Mesothelial cell of epicardium (in vitro differentiated cells): Measurements from ENCODE around the gene SEL1L2. TPM values are rescaled to one million over a fixed set of nuclear protein-coding genes. Genes with fewer than 3 reads are reported as not detected.

Source experiments
- DNase-seq, 2 experiments: peaks; one replicate each; pipeline ENCODE4 v3.0.0; 2021; ENCODE audit warnings: low spot score in 2 of 2; ENCODE audit not compliant: unreplicated experiment in 2 of 2
- H3K27ac Mint-ChIP-seq: 2 replicates; pipeline ENCODE4 v1.8.0; 2021; ENCODE audit warnings: mixed read lengths
- H3K27me3 Mint-ChIP-seq: 2 replicates; pipeline ENCODE4 v1.8.0; 2021; ENCODE audit warnings: low read depth, mixed read lengths
- H3K36me3 Mint-ChIP-seq: 2 replicates; pipeline ENCODE4 v1.8.0; 2021; ENCODE audit warnings: mixed read lengths
- H3K4me1 Mint-ChIP-seq: 2 replicates; pipeline ENCODE4 v1.8.0; 2021; ENCODE audit warnings: mixed read lengths
- H3K4me3 Mint-ChIP-seq: 2 replicates; pipeline ENCODE4 v1.8.0; 2021; ENCODE audit warnings: mild to moderate bottlenecking, moderate library complexity, mixed read lengths
- H3K9me3 Mint-ChIP-seq: 2 replicates; pipeline ENCODE4 v1.8.0; 2021; ENCODE audit warnings: mixed read lengths
- total RNA-seq: library from RNA; stranded (reverse); gene quantifications from 3 replicates; pipeline ENCODE4 v1.2.1, GENCODE V29; 2021
- TF ChIP-seq, protein P1 (sequence below): fragments of 200-600 bp; sonication (generic); IDR thresholded peaks from one replicate; pipeline ENCODE4 v1.5.0; 2021; ENCODE audit warnings: antibody characterized with exemption; ENCODE audit not compliant: unreplicated experiment

Gene SEL1L2
- total RNA-seq, 1 donor from 2014 or later: not detected

DNA sequence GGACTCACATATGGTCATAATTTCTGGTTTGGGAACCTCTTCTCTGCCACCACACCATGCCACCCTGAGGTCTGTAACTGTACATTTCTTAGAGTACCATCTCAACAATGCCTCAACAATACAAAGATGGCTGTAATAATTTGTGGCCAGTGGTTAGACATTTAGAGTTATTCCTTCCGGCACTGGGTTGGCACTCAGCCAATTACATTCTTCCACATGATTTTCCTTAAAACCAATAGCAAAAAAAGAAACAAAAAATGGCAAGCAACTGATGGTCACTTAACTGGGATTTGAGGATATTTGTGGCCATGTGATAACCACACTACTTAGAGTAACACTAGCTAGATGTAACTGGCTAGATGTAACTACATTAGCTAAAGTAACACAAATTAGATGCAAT, 79.9 kb downstream of the SEL1L2 start:
- TF ChIP-seq, protein P1, sequence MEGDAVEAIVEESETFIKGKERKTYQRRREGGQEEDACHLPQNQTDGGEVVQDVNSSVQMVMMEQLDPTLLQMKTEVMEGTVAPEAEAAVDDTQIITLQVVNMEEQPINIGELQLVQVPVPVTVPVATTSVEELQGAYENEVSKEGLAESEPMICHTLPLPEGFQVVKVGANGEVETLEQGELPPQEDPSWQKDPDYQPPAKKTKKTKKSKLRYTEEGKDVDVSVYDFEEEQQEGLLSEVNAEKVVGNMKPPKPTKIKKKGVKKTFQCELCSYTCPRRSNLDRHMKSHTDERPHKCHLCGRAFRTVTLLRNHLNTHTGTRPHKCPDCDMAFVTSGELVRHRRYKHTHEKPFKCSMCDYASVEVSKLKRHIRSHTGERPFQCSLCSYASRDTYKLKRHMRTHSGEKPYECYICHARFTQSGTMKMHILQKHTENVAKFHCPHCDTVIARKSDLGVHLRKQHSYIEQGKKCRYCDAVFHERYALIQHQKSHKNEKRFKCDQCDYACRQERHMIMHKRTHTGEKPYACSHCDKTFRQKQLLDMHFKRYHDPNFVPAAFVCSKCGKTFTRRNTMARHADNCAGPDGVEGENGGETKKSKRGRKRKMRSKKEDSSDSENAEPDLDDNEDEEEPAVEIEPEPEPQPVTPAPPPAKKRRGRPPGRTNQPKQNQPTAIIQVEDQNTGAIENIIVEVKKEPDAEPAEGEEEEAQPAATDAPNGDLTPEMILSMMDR: no peak
- DNase-seq: no peak
- peaks cover 4% of the 10 kb centered on the region for H3K4me1 Mint-ChIP-seq
- no peaks in the 10 kb centered on the region for H3K36me3 Mint-ChIP-seq
- H3K4me3 Mint-ChIP-seq: no peak overlapping the region
- peaks cover 19% of the 10 kb centered on the region for H3K27me3 Mint-ChIP-seq
- H3K27ac Mint-ChIP-seq: no peak overlapping the region
- H3K9me3 Mint-ChIP-seq: no peaks in the 10 kb centered on the region

DNA sequence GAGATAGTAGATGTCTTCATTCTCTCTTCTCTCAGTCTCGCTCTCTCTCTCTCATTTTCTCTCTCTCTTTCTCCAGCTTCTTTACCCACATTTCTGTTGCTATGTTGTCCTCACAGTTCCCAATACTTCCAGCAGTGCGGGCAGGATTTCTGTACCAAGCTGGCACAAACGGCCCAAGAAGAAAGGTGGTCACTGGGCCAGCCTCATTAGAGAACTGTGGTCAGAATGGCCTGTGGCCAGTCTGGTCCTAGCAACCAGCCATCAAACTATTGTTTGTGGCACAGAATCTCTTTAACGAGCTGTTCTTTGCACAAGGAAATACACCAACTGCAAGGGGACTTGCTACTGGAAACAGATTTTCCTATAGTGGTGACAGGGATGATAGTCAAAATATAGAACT, 81.3 kb downstream of the SEL1L2 start:
- Mint-ChIP-seq H3K4me1 (peaks cover 4% of the 10 kb centered on the region), H3K27ac (no peak overlapping the region), H3K36me3 (no peaks in the 10 kb centered on the region), H3K4me3 (no peak overlapping the region), H3K27me3 (peaks cover 12% of the 10 kb centered on the region), H3K9me3 (no peaks in the 10 kb centered on the region)
- DNase-seq: no peak
- TF ChIP-seq, protein P1: no peak

DNA sequence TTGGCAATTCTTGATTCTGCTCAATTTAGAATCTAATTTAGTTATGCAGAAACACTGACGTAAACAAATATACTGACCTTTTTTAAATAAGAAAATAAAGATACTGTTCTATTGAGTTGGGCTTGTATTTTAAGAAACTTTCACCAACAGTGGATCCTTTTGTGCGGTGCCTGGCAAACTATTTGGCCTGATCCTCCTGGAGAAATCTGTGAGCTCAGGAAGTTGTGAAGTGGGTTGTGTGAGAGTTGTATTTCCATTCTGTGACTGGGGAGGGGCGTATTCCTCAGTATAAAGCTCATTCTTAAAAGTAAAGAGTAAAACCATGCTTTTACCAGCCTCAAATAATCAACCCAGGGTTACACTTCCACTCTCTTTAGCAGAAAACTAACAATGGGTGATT, 85.6 kb downstream of the SEL1L2 start:
- H3K27me3 Mint-ChIP-seq: peaks cover 12% of the 10 kb centered on the region
- no peak for DNase-seq
- no peak overlapping the region for H3K27ac Mint-ChIP-seq
- H3K36me3 Mint-ChIP-seq: no peaks in the 10 kb centered on the region
- H3K4me3 Mint-ChIP-seq: no peak overlapping the region
- TF ChIP-seq, protein P1: no peak
- H3K4me1 Mint-ChIP-seq: no peaks in the 10 kb centered on the region
- peaks cover 6% of the 10 kb centered on the region for H3K9me3 Mint-ChIP-seq

DNA sequence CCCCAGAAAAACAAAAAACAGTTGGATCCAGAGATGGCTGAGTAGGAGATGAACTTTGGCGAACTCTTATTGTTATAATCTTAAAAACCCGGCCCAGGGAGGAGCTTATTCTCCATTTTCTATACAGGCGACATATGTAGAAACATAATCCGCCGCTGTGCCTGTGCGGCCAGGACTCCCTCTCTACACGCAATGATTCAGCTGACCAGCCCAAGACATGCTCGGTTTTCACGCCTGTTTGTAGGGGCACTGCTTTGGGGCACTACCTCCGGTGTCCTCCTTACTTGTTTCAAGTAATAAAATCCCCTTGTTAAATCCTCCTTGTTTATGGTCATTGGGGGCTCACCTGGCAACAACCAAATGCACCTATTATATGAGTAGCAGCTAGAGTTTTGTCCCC, 89.9 kb downstream of the SEL1L2 start:
- TF ChIP-seq, protein P1: no peak
- peaks cover 6% of the 10 kb centered on the region for H3K9me3 Mint-ChIP-seq
- no peaks in the 10 kb centered on the region for H3K36me3 Mint-ChIP-seq
- H3K27ac Mint-ChIP-seq: no peak overlapping the region
- DNase-seq: no peak
- H3K4me3 Mint-ChIP-seq: no peak overlapping the region
- no peaks in the 10 kb centered on the region for H3K4me1 Mint-ChIP-seq
- no peaks in the 10 kb centered on the region for H3K27me3 Mint-ChIP-seq

DNA sequence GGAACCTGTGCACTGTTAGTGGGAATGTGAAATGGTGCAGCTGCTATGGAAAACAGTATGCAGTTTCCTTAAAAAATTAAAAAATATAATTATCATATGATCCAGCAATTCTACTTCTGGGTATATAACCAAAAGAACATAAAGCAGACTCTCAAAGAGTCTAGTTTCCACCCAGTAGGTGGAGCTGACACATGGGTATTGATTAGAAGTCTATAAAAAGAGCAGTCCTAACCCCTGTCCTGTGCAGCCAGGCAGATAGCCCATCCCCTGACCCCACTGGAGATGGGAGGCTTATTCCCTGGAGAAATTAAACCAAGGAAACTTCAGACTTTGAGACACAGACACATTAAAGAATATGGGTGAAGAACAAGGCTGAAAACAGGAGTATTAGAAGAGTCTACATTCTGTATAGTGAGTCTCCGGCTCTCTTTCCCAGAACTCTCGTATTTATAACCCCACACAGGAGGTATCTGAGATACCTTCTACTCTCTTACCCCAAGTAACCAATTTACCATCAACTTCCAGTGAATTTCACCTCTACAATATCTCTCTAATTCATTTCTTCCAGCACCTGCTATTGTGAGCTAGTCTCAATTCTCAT, 92.3 kb downstream of the SEL1L2 start:
- peaks cover 20% of the 10 kb centered on the region for H3K9me3 Mint-ChIP-seq
- TF ChIP-seq, protein P1: no peak
- no peak overlapping the region for H3K4me3 Mint-ChIP-seq
- H3K27me3 Mint-ChIP-seq: peaks cover 2% of the 10 kb centered on the region
- no peaks in the 10 kb centered on the region for H3K36me3 Mint-ChIP-seq
- H3K4me1 Mint-ChIP-seq: no peaks in the 10 kb centered on the region
- no peak overlapping the region for H3K27ac Mint-ChIP-seq
- no peak for DNase-seq

DNA sequence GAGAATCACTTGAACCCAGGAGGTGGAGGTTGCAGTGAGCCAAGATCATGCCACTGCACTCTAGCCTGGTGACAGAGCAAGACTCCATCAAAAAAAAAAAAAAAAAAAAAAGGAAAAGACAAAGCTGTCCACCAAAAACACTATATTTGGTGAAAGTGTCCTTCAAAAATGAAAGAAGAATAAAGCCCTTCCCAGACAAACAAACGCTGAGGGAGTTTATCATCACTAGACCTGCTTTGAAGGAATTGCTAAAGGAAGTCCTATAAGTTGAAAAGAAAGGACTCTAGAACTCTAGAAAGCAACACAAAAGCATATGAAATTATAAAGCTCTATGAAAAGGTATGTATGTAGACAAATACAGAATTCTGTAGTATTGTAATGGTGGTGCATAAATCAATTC, 98.8 kb downstream of the SEL1L2 start:
- TF ChIP-seq, protein P1: no peak
- peaks cover 5% of the 10 kb centered on the region for H3K36me3 Mint-ChIP-seq
- no peak for DNase-seq
- H3K4me3 Mint-ChIP-seq: no peak overlapping the region
- no peaks in the 10 kb centered on the region for H3K4me1 Mint-ChIP-seq
- peaks cover 39% of the 10 kb centered on the region for H3K9me3 Mint-ChIP-seq
- H3K27me3 Mint-ChIP-seq: peaks cover 4% of the 10 kb centered on the region
- H3K27ac Mint-ChIP-seq: no peak overlapping the region
